ENCODE measurements around the gene TRAM2.
"Not testable (repeated sequence)": the region's sequence is repeated elsewhere in the genome, so short reads cannot be mapped to it uniquely, and the experiment has no call there.

The TRAM2 gene

GRCh38 chr6:52494298-52495072 is 82.4 kb downstream of the TRAM2 start:
- no peak for DNase-seq

- DNase-seq: no peak
These were observed 83.2 kb downstream of the TRAM2 start for GRCh38 chr6:52493669-52494068.

GRCh38 chr6:52491203-52492069 is 85.4 kb downstream of the TRAM2 start:
- DNase-seq: peak in 1 of 56 donors; percentile 8

GRCh38 chr6:52489881-52490280 is 87.0 kb downstream of the TRAM2 start:
- DNase-seq: no peak

GRCh38 chr6:52483671-52484003 is 93.2 kb downstream of the TRAM2 start:
- no peak for DNase-seq

- DNase-seq: no peak
These were observed 93.8 kb downstream of the TRAM2 start for GRCh38 chr6:52482903-52483670.

GRCh38 chr6:52475307-52475706 is 101.6 kb downstream of the TRAM2 start:
- DNase-seq: no peak

- no peak for DNase-seq
These were observed 102.7 kb downstream of the TRAM2 start for GRCh38 chr6:52474173-52474572.

- DNase-seq: not testable (repeated sequence)
These were observed 115.7 kb downstream of the TRAM2 start for GRCh38 chr6:52461194-52461593.

- no peak for DNase-seq
These were observed 119.8 kb downstream of the TRAM2 start for GRCh38 chr6:52457096-52457495.

GRCh38 chr6:52454556-52454955 is 122.3 kb downstream of the TRAM2 start:
- DNase-seq: no peak
